DND-41 (cell line): ENCODE measurements around the gene ABITRAM.

ENCODE experiments used
- CTCF ChIP-seq: IDR thresholded peaks from 2 replicates; pipeline ENCODE4 v1.5.1; 2012; ENCODE audit warnings: borderline replicate concordance, low read length, moderate library complexity, mild to moderate bottlenecking; ENCODE audit not compliant: poor library complexity, severe bottlenecking; ENCODE audit errors: extremely low read depth
- EZH2 ChIP-seq: IDR thresholded peaks from 3 replicates; pipeline ENCODE4 v1.6.1; 2012; ENCODE audit warnings: borderline replicate concordance, low read depth, mild to moderate bottlenecking, moderate library complexity, low read length, inconsistent platforms; ENCODE audit not compliant: severe bottlenecking

GRCh38 chr9:108934323-108934893 is at the start of gene ABITRAM:
- no peak for TF ChIP-seq CTCF
- TF ChIP-seq EZH2, result no peak
